Natural killer cell (primary cell): ENCODE results near the gene KIR3DL2. TPM values are rescaled to one million over a fixed set of nuclear protein-coding genes. Genes with fewer than 3 reads are reported as not detected.
"Not testable (repeated sequence)": the region's sequence is repeated elsewhere in the genome, so short reads cannot be mapped to it uniquely, and the experiment has no call there.

Source experiments
- ATAC-seq, 3 donors: fragments of 150-1000 bp in 2 of 3; fragments of 200-7000 bp in 1 of 3; cut with Tn5 transposase; 1 replicate in 1 of 3; 2 replicates in 2 of 3; pipeline ENCODE4 v1.10.0; 2021; ENCODE audit warnings: mild to moderate bottlenecking in 2 of 3, moderate library complexity in 2 of 3
- DNase-seq, 2 donors: peaks; one replicate each; pipeline versions ENCODE4 v3.0.0 to v3.0.0-alpha.2; 2013 to 2021; ENCODE audit warnings: mixed read lengths in 1 of 2
- H3K27ac ChIP-seq: one replicate; pipeline ENCODE4 v1.5.1; 2013; ENCODE audit warnings: mild to moderate bottlenecking, low read length
- H3K27me3 ChIP-seq: one replicate; pipeline ENCODE4 v1.6.1; 2013; ENCODE audit warnings: low read length; ENCODE audit not compliant: control insufficient read depth, insufficient read depth
- H3K36me3 ChIP-seq: one replicate; pipeline ENCODE4 v1.6.1; 2013; ENCODE audit warnings: low read length; ENCODE audit not compliant: control insufficient read depth, insufficient read depth
- H3K4me1 ChIP-seq: one replicate; pipeline ENCODE4 v1.6.1; 2013; ENCODE audit warnings: low read length; ENCODE audit not compliant: control insufficient read depth, insufficient read depth
- H3K4me3 ChIP-seq: one replicate; pipeline ENCODE4 v1.5.1; 2013; ENCODE audit warnings: low read length
- H3K9me3 ChIP-seq: one replicate; pipeline ENCODE4 v1.6.1; 2013; ENCODE audit warnings: low read length; ENCODE audit not compliant: control insufficient read depth, insufficient read depth
- H3K27ac Mint-ChIP-seq, 2 donors: one replicate each; pipeline ENCODE4 v1.8.0; 2022; ENCODE audit warnings: mild to moderate bottlenecking in 2 of 2, mixed read lengths in 2 of 2, moderate library complexity in 1 of 2
- H3K27me3 Mint-ChIP-seq, 2 donors: one replicate each; pipeline ENCODE4 v1.8.0; 2022; ENCODE audit warnings: low read depth in 2 of 2, mixed read lengths in 2 of 2
- H3K36me3 Mint-ChIP-seq: one replicate; pipeline ENCODE4 v1.8.0; 2022; ENCODE audit warnings: mixed read lengths
- H3K4me1 Mint-ChIP-seq, 2 donors: one replicate each; pipeline ENCODE4 v1.8.0; 2022; ENCODE audit warnings: mixed read lengths in 2 of 2
- H3K4me3 Mint-ChIP-seq: one replicate; pipeline ENCODE4 v1.8.0; 2022; ENCODE audit warnings: mild to moderate bottlenecking, moderate library complexity, mixed read lengths
- H3K9me3 Mint-ChIP-seq, 2 donors: one replicate each; pipeline ENCODE4 v1.8.0; 2022; ENCODE audit warnings: mixed read lengths in 2 of 2
- WGBS: methylation state at CpG from one replicate; pipeline ENCODE4 v1.1.7; 2013; ENCODE audit warnings: missing lambda C conversion rate; ENCODE audit not compliant: insufficient coverage; 5-methylcytosine and 5-hydroxymethylcytosine counted together
- intact Hi-C: fragments of 100-400 bp; cut with micrococcal nuclease; formaldehyde crosslinking; loops from one replicate; pipeline ENCODE4 v1.14.2; 2022
- total RNA-seq, 4 donors: library from RNA; stranded (reverse); fragments of 120-200 nt in 1 of 4; gene quantifications; one replicate each; pipeline versions ENCODE4 v1.2.3 to v1.2.4, GENCODE V29; 2013 to 2022
- TF ChIP-seq, protein P1 (sequence below): fragments of 200-600 bp; IDR thresholded peaks from one replicate; pipeline ENCODE4 v1.8.0; 2022; ENCODE audit warnings: antibody characterized with exemption

The KIR3DL2 gene
- total RNA-seq, 3 donors from 2014 or later (not counting 1 experiment from before 2014, with no cell fraction given): 24.0 to 89.0 (median 65.1) TPM

DNA sequence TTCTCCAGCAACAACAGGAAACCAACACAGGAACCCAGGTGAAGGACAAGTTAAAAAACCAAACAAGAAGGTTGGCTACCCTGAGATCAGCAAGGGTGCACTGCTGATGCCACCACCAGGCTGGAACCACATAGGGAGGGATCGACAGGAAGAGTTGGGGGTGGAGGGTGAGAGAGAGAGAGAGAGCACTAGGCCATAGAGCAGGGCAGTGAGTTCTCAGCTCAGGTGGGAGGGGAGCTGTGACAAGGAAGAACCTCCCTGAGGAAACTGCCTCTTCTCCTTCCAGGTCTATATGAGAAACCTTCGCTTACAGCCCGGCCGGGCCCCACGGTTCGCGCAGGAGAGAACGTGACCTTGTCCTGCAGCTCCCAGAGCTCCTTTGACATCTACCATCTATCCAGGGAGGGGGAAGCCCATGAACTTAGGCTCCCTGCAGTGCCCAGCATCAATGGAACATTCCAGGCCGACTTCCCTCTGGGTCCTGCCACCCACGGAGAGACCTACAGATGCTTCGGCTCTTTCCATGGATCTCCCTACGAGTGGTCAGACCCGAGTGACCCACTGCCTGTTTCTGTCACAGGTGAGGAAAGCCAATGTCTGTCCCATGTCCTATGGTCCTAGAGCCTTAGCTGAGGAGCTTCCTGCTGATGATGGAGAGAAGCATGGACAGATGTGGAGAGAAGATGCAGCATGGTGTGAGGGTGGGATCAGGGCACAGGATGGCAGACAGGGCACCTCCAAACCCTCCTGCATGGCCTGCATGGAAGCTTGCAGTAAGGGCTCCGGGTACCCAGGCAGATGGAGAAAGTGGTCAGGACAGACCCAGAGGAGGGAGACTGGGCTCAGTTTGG is 44.4 kb upstream of the KIR3DL2 start:
- Histone ChIP-seq H3K4me1 (peaks cover 45% of the 10 kb centered on the region), H3K9me3 (no peaks in the 10 kb centered on the region), H3K27ac (no peak overlapping the region), H3K27me3 (no peaks in the 10 kb centered on the region), H3K36me3 (no peaks in the 10 kb centered on the region), H3K4me3 (no peak overlapping the region)
- TF ChIP-seq, protein P1, sequence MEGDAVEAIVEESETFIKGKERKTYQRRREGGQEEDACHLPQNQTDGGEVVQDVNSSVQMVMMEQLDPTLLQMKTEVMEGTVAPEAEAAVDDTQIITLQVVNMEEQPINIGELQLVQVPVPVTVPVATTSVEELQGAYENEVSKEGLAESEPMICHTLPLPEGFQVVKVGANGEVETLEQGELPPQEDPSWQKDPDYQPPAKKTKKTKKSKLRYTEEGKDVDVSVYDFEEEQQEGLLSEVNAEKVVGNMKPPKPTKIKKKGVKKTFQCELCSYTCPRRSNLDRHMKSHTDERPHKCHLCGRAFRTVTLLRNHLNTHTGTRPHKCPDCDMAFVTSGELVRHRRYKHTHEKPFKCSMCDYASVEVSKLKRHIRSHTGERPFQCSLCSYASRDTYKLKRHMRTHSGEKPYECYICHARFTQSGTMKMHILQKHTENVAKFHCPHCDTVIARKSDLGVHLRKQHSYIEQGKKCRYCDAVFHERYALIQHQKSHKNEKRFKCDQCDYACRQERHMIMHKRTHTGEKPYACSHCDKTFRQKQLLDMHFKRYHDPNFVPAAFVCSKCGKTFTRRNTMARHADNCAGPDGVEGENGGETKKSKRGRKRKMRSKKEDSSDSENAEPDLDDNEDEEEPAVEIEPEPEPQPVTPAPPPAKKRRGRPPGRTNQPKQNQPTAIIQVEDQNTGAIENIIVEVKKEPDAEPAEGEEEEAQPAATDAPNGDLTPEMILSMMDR: no peak
- H3K4me1 Mint-ChIP-seq: peaks cover 52 to 57% of the 10 kb centered on the region in 2 donors
- intact Hi-C loops: loop anchor here (10.0 kb wide), 1 partner anchor 111 kb away; no protein-coding TSS in a partner anchor
- H3K27ac Mint-ChIP-seq: peak overlapping the region; percentile 84 to 86
- 84% methylated on average over 14 of the region's 14 CpGs for WGBS
- ATAC-seq (no peak), DNase-seq (no peak)
- no peaks in the 10 kb centered on the region for H3K9me3 Mint-ChIP-seq
- peak overlapping the region; percentile 8 for H3K4me3 Mint-ChIP-seq
- H3K27me3 Mint-ChIP-seq: no peaks in the 10 kb centered on the region
- H3K36me3 Mint-ChIP-seq: no peaks in the 10 kb centered on the region

DNA sequence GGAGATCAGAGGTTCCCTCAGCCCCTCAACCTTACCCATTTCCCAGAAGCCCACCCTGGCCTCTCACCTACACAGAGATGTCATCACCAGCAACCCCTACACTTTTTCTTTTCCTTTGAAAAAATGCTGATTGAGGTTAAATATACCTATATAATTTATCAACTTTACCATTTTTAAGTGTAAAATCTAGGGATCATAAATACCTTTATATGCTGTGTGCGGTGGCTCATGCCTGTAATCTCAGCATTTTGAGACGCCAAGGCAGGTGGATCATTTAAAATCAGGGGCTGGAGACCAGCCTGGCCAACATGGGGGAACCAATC is 43.8 kb upstream of the KIR3DL2 start:
- H3K36me3 Mint-ChIP-seq: no peaks in the 10 kb centered on the region
- H3K27me3 ChIP-seq: no peaks in the 10 kb centered on the region
- H3K27ac ChIP-seq: no peak overlapping the region
- H3K4me1 Mint-ChIP-seq: peaks cover 47 to 52% of the 10 kb centered on the region in 2 donors
- 93% methylated on average over 2 of the region's 2 CpGs for WGBS
- TF ChIP-seq, protein P1: no peak
- no peaks in the 10 kb centered on the region for H3K9me3 ChIP-seq
- intact Hi-C loops: loop anchor here (10.0 kb wide), 1 partner anchor 112 kb away; no protein-coding TSS in a partner anchor
- H3K9me3 Mint-ChIP-seq: no peaks in the 10 kb centered on the region
- no peak overlapping the region for H3K4me3 Mint-ChIP-seq
- H3K27ac Mint-ChIP-seq: peak overlapping the region in 1 of 2 donors; percentile 84
- no peaks in the 10 kb centered on the region for H3K27me3 Mint-ChIP-seq
- no peak for DNase-seq
- H3K36me3 ChIP-seq: no peaks in the 10 kb centered on the region
- ATAC-seq: no peak
- no peak overlapping the region for H3K4me3 ChIP-seq
- peaks cover 45% of the 10 kb centered on the region for H3K4me1 ChIP-seq

DNA sequence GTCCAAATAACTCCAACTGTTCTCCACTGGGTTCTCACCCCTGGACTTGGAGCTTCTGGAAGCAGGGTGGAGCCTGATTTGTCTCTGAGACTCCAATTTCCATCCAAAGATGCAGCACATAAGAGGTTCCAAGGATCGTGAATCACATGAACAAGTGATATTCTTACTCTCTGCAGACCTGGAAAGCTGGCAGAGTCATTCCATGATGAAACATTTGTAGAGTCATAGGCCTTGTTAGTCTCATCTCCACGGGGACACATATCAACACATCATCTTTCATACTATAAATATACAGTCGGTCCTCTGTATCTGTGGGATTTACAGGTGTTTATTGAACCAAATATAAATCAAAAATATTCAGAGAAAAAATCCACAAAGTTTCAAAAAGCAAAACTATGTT is 35.7 kb upstream of the KIR3DL2 start:
- Mint-ChIP-seq H3K4me1 (peaks cover 37 to 40% of the 10 kb centered on the region in 2 donors), H3K27ac (peak overlapping the region in 1 of 2 donors; percentile 54)
- H3K36me3 ChIP-seq, H3K27me3 Mint-ChIP-seq, H3K9me3 ChIP-seq, H3K27me3 ChIP-seq, H3K4me3 ChIP-seq, H3K36me3 Mint-ChIP-seq, DNase-seq, intact Hi-C loops, H3K27ac ChIP-seq, H3K9me3 Mint-ChIP-seq, H3K4me3 Mint-ChIP-seq, ATAC-seq: not testable (repeated sequence)
- 88% methylated on average over 1 of the region's 3 CpGs for WGBS
- peaks cover 38% of the 10 kb centered on the region for H3K4me1 ChIP-seq

DNA sequence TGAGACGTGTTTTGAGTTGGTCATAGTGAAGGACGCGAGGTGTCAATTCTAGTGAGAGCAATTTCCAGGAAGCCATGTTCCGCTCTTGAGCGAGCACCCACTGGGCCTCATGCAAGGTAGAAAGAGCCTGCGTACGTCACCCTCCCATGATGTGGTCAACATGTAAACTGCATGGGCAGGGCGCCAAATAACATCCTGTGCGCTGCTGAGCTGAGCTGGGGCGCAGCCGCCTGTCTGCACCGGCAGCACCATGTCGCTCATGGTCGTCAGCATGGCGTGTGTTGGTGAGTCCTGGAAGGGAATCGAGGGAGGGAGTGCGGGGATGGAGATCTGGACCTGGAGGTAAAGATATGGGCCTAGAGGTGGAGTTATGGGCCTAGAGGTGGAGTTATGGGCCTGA is 34.0 kb upstream of the KIR3DL2 start, which contains the start of gene KIR3DL1:
TSS of gene KIR3DL1 (plus strand) at position 218 of the 400 bp plus-strand sequence.
- H3K9me3 ChIP-seq, H3K27me3 ChIP-seq, intact Hi-C loops, DNase-seq, H3K9me3 Mint-ChIP-seq, H3K36me3 ChIP-seq, H3K36me3 Mint-ChIP-seq: not testable (repeated sequence)
- Histone ChIP-seq H3K27ac (peak within 1 kb of the TSS; percentile 76), H3K4me3 (peak within 1 kb of the TSS; percentile 19), H3K4me1 (peaks cover 41% of the 10 kb centered on the region)
- WGBS: 72% methylated on average over 11 of the region's 17 CpGs
- peaks cover 0 to 13% of the 10 kb centered on the region in 2 donors for H3K27me3 Mint-ChIP-seq
- H3K4me3 Mint-ChIP-seq: peak within 1 kb of the TSS; percentile 89
- peak in 1 of 3 donors; percentile 36 for ATAC-seq
- peak within 1 kb of the TSS; percentile 91 to 92 for H3K27ac Mint-ChIP-seq
- peaks cover 37 to 45% of the 10 kb centered on the region in 2 donors for H3K4me1 Mint-ChIP-seq
